GM12864 (cell line): ENCODE data around the gene PLBD2.

Experiments used
- DNase-seq: peaks from one replicate; pipeline ENCODE4 v3.0.0-alpha.2; 2011; ENCODE audit warnings: low read depth
- H3K4me3 ChIP-seq: 2 replicates; pipeline ENCODE4 v1.5.1; 2011; ENCODE audit warnings: mild to moderate bottlenecking, low read depth, low read length, control low read depth
- TF ChIP-seq, protein P1 (sequence below): IDR thresholded peaks from 2 replicates; pipeline ENCODE4 v1.5.1; 2011; ENCODE audit warnings: low read depth, mild to moderate bottlenecking, moderate library complexity, low read length, control low read depth, inconsistent platforms; ENCODE audit errors: missing control alignments

PLBD2 gene

GRCh38 chr12:113370923-113371682 lies 12.7 kb downstream of the PLBD2 start:
- no peak for DNase-seq
- TF ChIP-seq, protein P1, sequence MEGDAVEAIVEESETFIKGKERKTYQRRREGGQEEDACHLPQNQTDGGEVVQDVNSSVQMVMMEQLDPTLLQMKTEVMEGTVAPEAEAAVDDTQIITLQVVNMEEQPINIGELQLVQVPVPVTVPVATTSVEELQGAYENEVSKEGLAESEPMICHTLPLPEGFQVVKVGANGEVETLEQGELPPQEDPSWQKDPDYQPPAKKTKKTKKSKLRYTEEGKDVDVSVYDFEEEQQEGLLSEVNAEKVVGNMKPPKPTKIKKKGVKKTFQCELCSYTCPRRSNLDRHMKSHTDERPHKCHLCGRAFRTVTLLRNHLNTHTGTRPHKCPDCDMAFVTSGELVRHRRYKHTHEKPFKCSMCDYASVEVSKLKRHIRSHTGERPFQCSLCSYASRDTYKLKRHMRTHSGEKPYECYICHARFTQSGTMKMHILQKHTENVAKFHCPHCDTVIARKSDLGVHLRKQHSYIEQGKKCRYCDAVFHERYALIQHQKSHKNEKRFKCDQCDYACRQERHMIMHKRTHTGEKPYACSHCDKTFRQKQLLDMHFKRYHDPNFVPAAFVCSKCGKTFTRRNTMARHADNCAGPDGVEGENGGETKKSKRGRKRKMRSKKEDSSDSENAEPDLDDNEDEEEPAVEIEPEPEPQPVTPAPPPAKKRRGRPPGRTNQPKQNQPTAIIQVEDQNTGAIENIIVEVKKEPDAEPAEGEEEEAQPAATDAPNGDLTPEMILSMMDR = no peak
- no peak overlapping the region for H3K4me3 ChIP-seq

DNA sequence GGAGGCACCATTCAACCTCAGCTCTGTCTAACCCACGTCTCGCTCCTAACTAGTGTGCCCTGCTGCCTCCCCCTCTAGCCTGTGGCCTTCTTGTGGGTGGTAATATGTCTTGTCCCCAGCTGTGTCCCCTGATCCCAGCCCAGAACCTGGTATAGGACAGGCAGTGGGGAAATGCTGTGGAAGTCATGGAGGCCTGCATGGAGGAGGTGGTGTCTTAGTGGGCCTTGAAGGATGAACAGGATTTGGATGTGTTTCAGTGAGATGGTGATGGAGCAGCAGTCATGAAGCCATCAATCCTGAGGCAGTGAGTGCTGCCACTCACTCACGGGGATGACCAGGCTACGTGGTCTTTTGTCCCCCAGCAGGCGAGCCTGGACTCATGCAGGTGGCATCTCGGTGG lies 13.4 kb downstream of the PLBD2 start:
- no peak overlapping the region for H3K4me3 ChIP-seq
- no peak for DNase-seq
- TF ChIP-seq, protein P1 = no peak

DNA sequence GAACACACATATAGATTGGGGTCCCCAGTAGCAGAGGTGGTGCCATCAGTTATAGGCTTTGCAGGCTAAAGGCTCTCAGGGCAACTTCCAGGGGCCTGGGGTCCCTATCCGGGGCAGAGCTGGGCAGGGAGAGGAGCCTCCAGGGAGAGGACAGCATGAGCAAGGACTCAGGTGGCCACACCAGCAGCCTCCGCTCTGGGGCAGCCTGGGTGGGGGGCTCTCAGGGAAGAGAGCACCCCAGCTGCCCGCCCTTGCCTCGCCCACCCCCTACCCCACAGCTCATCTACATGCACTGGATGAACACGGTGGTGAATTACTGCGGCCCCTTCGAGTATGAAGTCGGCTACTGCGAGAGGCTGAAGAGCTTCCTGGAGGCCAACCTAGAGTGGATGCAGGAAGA lies 14.0 kb downstream of the PLBD2 start:
- TF ChIP-seq, protein P1 = no peak
- no peak for DNase-seq
- no peak overlapping the region for H3K4me3 ChIP-seq

DNA sequence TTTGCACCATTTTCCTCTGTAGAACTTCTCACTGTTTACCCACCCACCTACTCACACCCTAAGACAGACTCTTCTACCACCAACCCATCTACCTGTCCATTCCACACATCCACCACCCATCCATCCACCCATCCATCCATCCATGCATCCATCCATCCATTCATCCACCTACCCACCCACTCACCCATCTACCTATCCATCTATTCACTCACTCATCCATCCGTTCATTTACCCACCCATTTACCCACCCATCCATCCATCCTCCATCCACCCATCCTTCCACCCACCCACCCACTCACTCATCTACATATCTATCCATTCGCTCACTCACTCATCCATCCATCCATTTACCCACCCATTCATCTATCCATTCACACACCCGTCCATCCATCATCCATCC lies 15.1 kb downstream of the PLBD2 start:
- no peak for DNase-seq
- TF ChIP-seq, protein P1 = no peak

DNA sequence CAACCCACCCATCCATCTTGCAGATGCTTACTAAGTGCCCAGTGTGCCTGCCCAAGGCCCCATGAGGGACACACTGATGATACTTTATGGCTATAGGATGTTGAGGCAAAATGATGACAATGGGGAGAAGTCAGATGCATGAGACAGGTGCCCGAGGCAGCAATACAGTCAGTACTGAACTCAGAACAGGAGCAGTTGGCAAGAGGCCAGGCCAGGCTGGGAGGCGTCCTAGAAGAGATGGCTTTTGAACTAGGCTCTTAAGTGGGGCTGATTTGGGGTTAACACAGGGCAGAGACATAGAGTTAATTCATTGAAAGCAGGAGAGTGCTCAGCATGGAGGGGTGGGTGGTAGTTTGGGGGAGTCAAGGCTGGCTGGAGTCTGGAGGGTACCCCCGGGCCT lies 15.6 kb downstream of the PLBD2 start:
- DNase-seq = no peak
- TF ChIP-seq, protein P1 = no peak
- no peak overlapping the region for H3K4me3 ChIP-seq

More for the DNA sequence above, 15.1 kb downstream of the PLBD2 start:
- H3K4me3 ChIP-seq = no peak overlapping the region

GRCh38 chr12:113374823-113375428 lies 16.5 kb downstream of the PLBD2 start:
- TF ChIP-seq, protein P1 = no peak
- no peak overlapping the region for H3K4me3 ChIP-seq
- no peak for DNase-seq
